Body of pancreas (tissue), 4 donors: Measurements from ENCODE around the gene SLMAP. TPM values are rescaled to one million over a fixed set of nuclear protein-coding genes. Genes with fewer than 3 reads are reported as not detected.

ENCODE experiments used
- ATAC-seq: fragments of 150-250 bp; one replicate; pipeline ENCODE4 v1.9.1; 2016
- DNase-seq, 4 donors: peaks; one replicate each; pipeline ENCODE4 v3.0.0-alpha.2; 2019
- H3K27ac ChIP-seq, 4 donors: fragments of 200-600 bp; sonication (generic); 1 replicate in 3 of 4; 2 replicates in 1 of 4; pipeline versions ENCODE4 v1.5.1 to v1.6.1; 2016 to 2019; ENCODE audit warnings: mild to moderate bottlenecking in 1 of 4, mixed read lengths in 1 of 4, moderate library complexity in 1 of 4
- H3K27me3 ChIP-seq, 2 donors: fragments of 200-600 bp; sonication (generic); one replicate each; pipeline ENCODE4 v1.6.0; 2016; ENCODE audit warnings: mild to moderate bottlenecking in 1 of 2
- H3K36me3 ChIP-seq, 2 donors: fragments of 200-600 bp; sonication (generic); replicated peaks in 1 of 2; 2 replicates each; pipeline ENCODE4 v1.5.1; 2016; ENCODE audit warnings: low read depth in 2 of 2; ENCODE audit not compliant: insufficient read depth in 1 of 2
- H3K4me1 ChIP-seq: fragments of 200-600 bp; sonication (generic); one replicate; pipeline ENCODE4 v1.6.0; 2016
- H3K4me3 ChIP-seq, 2 donors: fragments of 200-600 bp; sonication (generic); 1 replicate in 1 of 2; 2 replicates in 1 of 2; pipeline ENCODE4 v1.5.1; 2016 to 2019
- H3K9me3 ChIP-seq, 3 donors: fragments of 200-600 bp; sonication (generic); 1 replicate in 2 of 3; 2 replicates in 1 of 3; pipeline ENCODE4 v1.5.1; 2016
- POLR2A ChIP-seq, 3 donors: fragments of 450-650 bp; IDR thresholded peaks; one replicate each; pipeline ENCODE4 v1.6.1; 2016; ENCODE audit warnings: antibody characterized with exemption in 3 of 3, mild to moderate bottlenecking in 2 of 3
- WGBS, 2 donors: methylation state at CpG; one replicate each; pipeline ENCODE4 v1.1.5; 2017; 5-methylcytosine and 5-hydroxymethylcytosine counted together
- intact Hi-C: fragments of 100-400 bp; cut with DNase I; formaldehyde crosslinking; loops from one replicate; pipeline ENCODE4 v1.15.1; 2023
- total RNA-seq, 2 donors: library from RNA; depleted of rRNA; stranded (reverse); fragments of >200 nt; gene quantifications; one replicate each; pipeline ENCODE4 v1.1.0, GENCODE V29; 2016
- TF ChIP-seq, protein P1 (sequence below), 7 experiments: fragments of 450-650 bp in 4 of 7; fragments of 200-600 bp in 3 of 7; sonication (generic) in 3 of 7; IDR thresholded peaks; one replicate each; pipeline ENCODE4 v1.5.1; 2016 to 2019; ENCODE audit warnings: antibody characterized with exemption in 7 of 7

SLMAP gene
- total RNA-seq, 2 donors from 2014 or later: 36.6 TPM

DNA sequence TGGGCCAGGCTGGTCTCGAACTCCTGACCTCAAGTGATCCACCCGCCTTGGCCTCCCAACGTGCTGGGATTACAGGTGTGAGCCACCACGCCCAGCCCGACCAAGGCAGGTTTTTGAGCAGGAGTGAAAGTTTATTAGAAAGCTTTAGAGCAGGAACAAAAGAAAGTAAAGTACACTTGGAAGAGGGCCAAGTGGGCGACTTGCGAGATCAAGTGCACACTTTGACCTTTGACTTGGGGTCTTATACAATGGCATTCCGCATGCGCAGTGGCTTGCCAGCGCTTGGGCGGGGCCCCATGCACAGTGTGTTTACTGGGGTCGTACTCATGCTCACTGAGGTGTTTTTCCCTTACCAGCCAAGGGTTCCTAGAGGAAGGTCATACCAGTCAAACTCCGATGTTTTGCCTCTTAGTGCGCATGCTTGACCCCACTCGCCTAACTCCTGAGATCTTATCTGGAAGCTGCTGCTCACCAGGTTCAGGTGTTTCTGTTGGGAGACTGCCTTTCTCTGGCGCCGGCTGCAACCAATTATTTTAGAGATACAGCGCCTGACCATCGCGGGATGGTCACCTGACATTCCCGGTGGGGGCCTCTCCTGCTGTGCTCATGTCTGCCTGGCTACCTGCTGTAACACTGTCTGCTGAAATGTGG, 205.2 kb downstream of the SLMAP start:
- H3K9me3 ChIP-seq: no peaks in the 10 kb centered on the region
- 78 to 79% methylated on average over 21 of the region's 21 CpGs for WGBS, 2 donors
- H3K4me1 ChIP-seq: no peaks in the 10 kb centered on the region
- no peak overlapping the region for H3K27ac ChIP-seq
- intact Hi-C loops: no loop called here
- H3K27me3 ChIP-seq: no peaks in the 10 kb centered on the region
- no peak overlapping the region for H3K4me3 ChIP-seq
- DNase-seq: no peak
- H3K36me3 ChIP-seq: no peaks in the 10 kb centered on the region
- TF ChIP-seq, protein P1, sequence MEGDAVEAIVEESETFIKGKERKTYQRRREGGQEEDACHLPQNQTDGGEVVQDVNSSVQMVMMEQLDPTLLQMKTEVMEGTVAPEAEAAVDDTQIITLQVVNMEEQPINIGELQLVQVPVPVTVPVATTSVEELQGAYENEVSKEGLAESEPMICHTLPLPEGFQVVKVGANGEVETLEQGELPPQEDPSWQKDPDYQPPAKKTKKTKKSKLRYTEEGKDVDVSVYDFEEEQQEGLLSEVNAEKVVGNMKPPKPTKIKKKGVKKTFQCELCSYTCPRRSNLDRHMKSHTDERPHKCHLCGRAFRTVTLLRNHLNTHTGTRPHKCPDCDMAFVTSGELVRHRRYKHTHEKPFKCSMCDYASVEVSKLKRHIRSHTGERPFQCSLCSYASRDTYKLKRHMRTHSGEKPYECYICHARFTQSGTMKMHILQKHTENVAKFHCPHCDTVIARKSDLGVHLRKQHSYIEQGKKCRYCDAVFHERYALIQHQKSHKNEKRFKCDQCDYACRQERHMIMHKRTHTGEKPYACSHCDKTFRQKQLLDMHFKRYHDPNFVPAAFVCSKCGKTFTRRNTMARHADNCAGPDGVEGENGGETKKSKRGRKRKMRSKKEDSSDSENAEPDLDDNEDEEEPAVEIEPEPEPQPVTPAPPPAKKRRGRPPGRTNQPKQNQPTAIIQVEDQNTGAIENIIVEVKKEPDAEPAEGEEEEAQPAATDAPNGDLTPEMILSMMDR (IDR thresholded peaks at IDR 0.05): no peak
- no peak for TF ChIP-seq POLR2A (IDR thresholded peaks at IDR 0.05)
- ATAC-seq: no peak

DNA sequence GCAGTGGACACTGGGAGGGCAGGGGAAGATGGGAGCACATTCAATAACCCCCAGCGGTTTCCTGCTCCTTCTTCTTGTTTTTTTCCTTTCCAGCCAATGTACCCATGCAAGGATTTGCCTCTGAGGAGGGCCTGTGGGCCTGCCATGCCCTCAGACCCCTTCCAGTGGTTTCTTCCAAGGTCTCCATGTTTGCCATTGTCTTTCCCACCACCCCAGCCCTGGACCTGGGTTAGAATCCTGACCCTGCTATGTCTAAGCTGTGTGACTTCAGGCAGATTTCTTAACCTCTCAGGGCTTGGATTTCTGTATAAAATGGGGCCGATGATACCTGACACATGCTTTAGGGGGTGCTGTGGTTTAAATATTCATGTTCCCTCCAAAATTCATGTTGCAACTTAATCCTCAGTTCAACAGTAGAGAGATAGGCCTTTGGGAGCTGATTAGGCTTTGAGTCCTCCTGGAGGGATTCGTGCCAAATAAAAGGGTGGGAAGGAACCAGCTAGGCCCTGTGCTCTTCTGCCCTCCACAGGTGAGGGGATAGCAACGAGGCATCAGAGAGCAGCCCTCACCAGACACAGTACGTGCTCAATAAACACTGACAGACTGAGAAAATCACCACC, 205.8 kb downstream of the SLMAP start:
- ATAC-seq: no peak
- TF ChIP-seq, protein P1 (IDR thresholded peaks at IDR 0.05): peak in 2 of 7 experiments; percentile 7 to 20
- TF ChIP-seq POLR2A (IDR thresholded peaks at IDR 0.05): no peak
- intact Hi-C loops: no loop called here
- H3K27ac ChIP-seq: no peak overlapping the region
- H3K9me3 ChIP-seq: no peaks in the 10 kb centered on the region
- H3K27me3 ChIP-seq: no peaks in the 10 kb centered on the region
- H3K36me3 ChIP-seq: no peaks in the 10 kb centered on the region
- DNase-seq: no peak
- 73 to 77% methylated on average over 5 of the region's 5 CpGs for WGBS, 2 donors
- H3K4me3 ChIP-seq: no peak overlapping the region
- H3K4me1 ChIP-seq: no peaks in the 10 kb centered on the region

DNA sequence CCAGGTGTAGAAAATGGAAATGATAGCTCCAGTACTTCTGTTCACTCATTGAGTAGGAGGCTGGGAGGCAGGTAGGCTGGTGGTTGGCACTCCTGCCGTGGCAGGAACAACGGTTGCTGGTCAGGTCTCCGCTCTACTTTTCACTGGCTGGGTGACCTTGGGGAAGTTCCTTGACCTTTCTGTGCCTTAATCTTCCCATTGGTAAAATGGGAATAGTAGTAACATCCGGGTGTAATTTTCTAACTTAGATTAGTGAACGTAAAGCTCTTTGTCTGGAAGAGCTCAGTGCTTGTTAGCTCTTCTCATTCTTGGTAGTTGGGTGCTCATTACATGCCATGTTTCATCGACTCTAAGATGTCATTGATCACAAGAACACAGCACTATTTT, 206.3 kb downstream of the SLMAP start:
- H3K4me3 ChIP-seq: no peak overlapping the region
- TF ChIP-seq, protein P1 (IDR thresholded peaks at IDR 0.05): no peak
- TF ChIP-seq POLR2A (IDR thresholded peaks at IDR 0.05): no peak
- 82 to 84% methylated on average over 6 of the region's 6 CpGs for WGBS, 2 donors
- DNase-seq: no peak
- no peak overlapping the region for H3K27ac ChIP-seq
- H3K27me3 ChIP-seq: no peaks in the 10 kb centered on the region
- no peaks in the 10 kb centered on the region for H3K36me3 ChIP-seq
- no peaks in the 10 kb centered on the region for H3K4me1 ChIP-seq
- intact Hi-C loops: no loop called here
- no peak for ATAC-seq
- H3K9me3 ChIP-seq: no peaks in the 10 kb centered on the region

DNA sequence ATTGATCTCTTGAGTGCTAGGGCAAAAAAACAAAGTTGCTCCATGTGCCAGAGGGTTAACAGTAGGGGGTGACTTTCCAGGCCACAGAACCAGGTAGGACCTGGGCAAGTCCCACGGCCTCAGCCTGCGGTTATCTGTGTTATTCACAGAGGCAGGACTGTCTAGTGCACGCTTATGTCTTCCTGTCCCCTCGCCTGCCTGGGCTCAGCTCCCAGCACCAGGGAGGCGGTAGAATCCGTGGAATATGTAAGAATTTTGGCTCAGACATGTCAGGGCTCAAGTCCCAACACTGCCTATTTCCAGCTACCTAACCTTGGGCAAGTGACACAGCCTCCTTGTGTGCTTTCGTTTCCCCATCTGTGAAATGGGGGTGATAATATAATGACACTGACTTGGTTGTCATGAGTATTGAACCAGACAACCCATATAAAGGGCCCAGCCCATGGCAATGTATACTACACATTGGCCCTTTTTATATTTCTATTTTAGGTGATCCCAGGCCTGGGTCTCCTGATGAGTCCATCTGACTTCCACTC, 207.8 kb downstream of the SLMAP start:
- Histone ChIP-seq H3K36me3 (no peaks in the 10 kb centered on the region), H3K4me1 (no peaks in the 10 kb centered on the region), H3K27me3 (no peaks in the 10 kb centered on the region), H3K4me3 (no peak overlapping the region), H3K27ac (no peak overlapping the region), H3K9me3 (no peaks in the 10 kb centered on the region)
- 69 to 72% methylated on average over 2 to 7 of the region's 7 CpGs for WGBS, 2 donors
- intact Hi-C loops: no loop called here
- TF ChIP-seq, protein P1 (IDR thresholded peaks at IDR 0.05): no peak
- no peak for TF ChIP-seq POLR2A (IDR thresholded peaks at IDR 0.05)
- no peak for ATAC-seq
- no peak for DNase-seq
